ENCODE results near the gene LRTM1. TPM values are rescaled to one million over a fixed set of nuclear protein-coding genes. Genes with fewer than 3 reads are reported as not detected.

LRTM1 gene
- polyA plus RNA-seq, 1 experiment = not detected

GRCh38 chr3:54955496-54955895 lies 27.6 kb upstream of the LRTM1 start:
- ChIA-PET POLR2A (interaction anchor here (0.7 kb wide), 1 partner anchor 134 kb away, joined by 3 read pairs; no protein-coding TSS in a partner anchor), CTCF (interaction anchor here (0.9 to 3.4 kb wide), 6 partner anchors 45 to 766 kb away, joined by 3 to 16 read pairs (median 4); no protein-coding TSS in a partner anchor)
- H3K4me3 ChIP-seq (ENCODE audit: low read depth, low read length) = no peak overlapping the region
- no peak for DNase-seq (ENCODE audit: low read depth)
- no peaks in the 10 kb centered on the region for H3K36me3 ChIP-seq (ENCODE audit: control insufficient read depth, insufficient read depth, low read length)
- TF ChIP-seq CTCF (IDR thresholded peaks at IDR 0.05; ENCODE audit: insufficient read depth, low read depth, low read length) = no peak
- H3K27me3 ChIP-seq (ENCODE audit: control insufficient read depth, insufficient read depth, low read length) = no peaks in the 10 kb centered on the region

- no peak for DNase-seq (ENCODE audit: low read depth)
- CTCF ChIA-PET = interaction anchor here (0.6 to 3.4 kb wide), 11 partner anchors 11 to 767 kb away, joined by 3 to 16 read pairs (median 3); no protein-coding TSS in a partner anchor
- Histone ChIP-seq H3K27me3 (ENCODE audit: control insufficient read depth, insufficient read depth, low read length) (no peaks in the 10 kb centered on the region), H3K4me3 (ENCODE audit: low read depth, low read length) (no peak overlapping the region), H3K36me3 (ENCODE audit: control insufficient read depth, insufficient read depth, low read length) (no peaks in the 10 kb centered on the region)
- POLR2A ChIA-PET = interaction anchor here (0.6 to 0.8 kb wide), 5 partner anchors 34 to 555 kb away, joined by 3 to 5 read pairs (median 3); no protein-coding TSS in a partner anchor
- no peak for TF ChIP-seq CTCF (IDR thresholded peaks at IDR 0.05; ENCODE audit: insufficient read depth, low read depth, low read length)
Measured at GRCh38 chr3:54954521-54954920, 26.7 kb upstream of the LRTM1 start.

- CTCF ChIA-PET = interaction anchor here (0.9 to 3.4 kb wide), 9 partner anchors 12 to 244 kb away, joined by 3 to 16 read pairs (median 4); no protein-coding TSS in a partner anchor
- Histone ChIP-seq H3K4me3 (ENCODE audit: low read depth, low read length) (no peak overlapping the region), H3K36me3 (ENCODE audit: control insufficient read depth, insufficient read depth, low read length) (no peaks in the 10 kb centered on the region), H3K27me3 (ENCODE audit: control insufficient read depth, insufficient read depth, low read length) (no peaks in the 10 kb centered on the region)
- peak; percentile 31 for TF ChIP-seq CTCF (IDR thresholded peaks at IDR 0.05; ENCODE audit: insufficient read depth, low read depth, low read length)
- POLR2A ChIA-PET = interaction anchor here (0.6 to 0.8 kb wide), 5 partner anchors 34 to 555 kb away, joined by 3 to 5 read pairs (median 3); no protein-coding TSS in a partner anchor
- peak; percentile 97 for DNase-seq (ENCODE audit: low read depth)
Measured at GRCh38 chr3:54954022-54954421, 26.2 kb upstream of the LRTM1 start.

- ChIA-PET POLR2A (no interaction called here), CTCF (interaction anchor here (0.8 to 2.5 kb wide), 6 partner anchors 53 to 240 kb away, joined by 3 to 5 read pairs (median 3); no protein-coding TSS in a partner anchor)
- Histone ChIP-seq H3K4me3 (ENCODE audit: low read depth, low read length) (no peak overlapping the region), H3K36me3 (ENCODE audit: control insufficient read depth, insufficient read depth, low read length) (no peaks in the 10 kb centered on the region), H3K27me3 (ENCODE audit: control insufficient read depth, insufficient read depth, low read length) (no peaks in the 10 kb centered on the region)
- peak; percentile 50 for DNase-seq (ENCODE audit: low read depth)
- peak; percentile 85 for TF ChIP-seq CTCF (IDR thresholded peaks at IDR 0.05; ENCODE audit: insufficient read depth, low read depth, low read length)
Measured at GRCh38 chr3:54951405-54951804, 23.5 kb upstream of the LRTM1 start.

- no peaks in the 10 kb centered on the region for H3K27me3 ChIP-seq (ENCODE audit: control insufficient read depth, insufficient read depth, low read length)
- H3K4me3 ChIP-seq (ENCODE audit: low read depth, low read length) = no peak overlapping the region
- no peak for DNase-seq (ENCODE audit: low read depth)
- TF ChIP-seq CTCF (IDR thresholded peaks at IDR 0.05; ENCODE audit: insufficient read depth, low read depth, low read length) = no peak
- POLR2A ChIA-PET = no interaction called here
- CTCF ChIA-PET = interaction anchor here (0.7 to 2.9 kb wide), 7 partner anchors 10 to 241 kb away, joined by 3 to 16 read pairs (median 5); no protein-coding TSS in a partner anchor
- H3K36me3 ChIP-seq (ENCODE audit: control insufficient read depth, insufficient read depth, low read length) = no peaks in the 10 kb centered on the region
Measured at GRCh38 chr3:54950391-54951003, 22.6 kb upstream of the LRTM1 start.
